ENCODE measurements around the gene APAF1.

The APAF1 gene

DNA sequence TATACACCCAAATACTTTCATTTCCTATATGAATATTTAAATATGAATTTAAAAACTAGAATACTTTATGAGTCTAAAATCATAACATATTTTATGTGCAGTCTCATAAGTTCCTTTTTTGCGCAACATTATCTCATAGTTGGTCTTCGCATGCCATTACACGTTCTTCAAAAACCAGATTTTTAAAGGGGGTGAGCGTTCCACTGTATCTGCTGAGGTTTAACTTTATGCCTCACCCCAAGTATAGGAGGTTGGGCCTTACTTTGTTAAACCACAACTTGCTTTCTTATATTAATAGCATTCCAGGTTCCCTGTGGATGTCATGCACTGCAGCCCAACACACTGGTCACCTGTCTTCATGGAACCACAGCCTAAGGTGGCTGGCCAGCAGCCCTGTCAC, 118.6 kb downstream of the APAF1 start:
- Histone ChIP-seq H3K9me3 (ENCODE audit: control insufficient read depth, insufficient read depth, low read length) (no peaks in the 10 kb centered on the region), H3K27ac (ENCODE audit: low read depth, low read length) (no peak overlapping the region), H3K27me3 (ENCODE audit: control insufficient read depth, insufficient read depth, low read length) (no peaks in the 10 kb centered on the region), H3K4me1 (ENCODE audit: control insufficient read depth, insufficient read depth, low read length) (no peaks in the 10 kb centered on the region), H3K4me3 (ENCODE audit: low read depth, low read length) (no peak overlapping the region), H3K36me3 (ENCODE audit: control insufficient read depth, insufficient read depth, low read length) (no peaks in the 10 kb centered on the region), H3K9ac (ENCODE audit: low read depth, low read length) (no peak overlapping the region)

DNA sequence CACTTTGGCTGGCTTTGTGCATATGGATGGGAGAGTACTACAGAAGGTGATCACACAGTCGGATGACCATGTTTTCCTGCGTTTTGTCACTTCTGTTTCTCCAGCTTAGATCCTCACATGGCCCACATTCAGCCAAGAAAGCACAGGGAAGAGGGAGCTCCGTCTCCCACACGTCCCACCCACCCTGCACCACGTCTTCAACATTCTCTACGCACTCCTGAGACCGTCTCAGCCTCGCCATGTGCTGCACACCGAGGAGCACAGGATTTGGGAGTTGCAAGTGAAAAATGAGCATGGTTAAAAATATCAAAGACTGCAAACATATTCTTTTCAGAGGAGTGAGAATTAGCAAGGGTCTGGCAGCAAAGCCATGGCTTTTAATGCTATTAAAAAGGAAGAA, 122.2 kb downstream of the APAF1 start:
- Histone ChIP-seq H3K9ac (ENCODE audit: low read depth, low read length) (no peak overlapping the region), H3K4me3 (ENCODE audit: low read depth, low read length) (no peak overlapping the region), H3K27me3 (ENCODE audit: control insufficient read depth, insufficient read depth, low read length) (no peaks in the 10 kb centered on the region), H3K9me3 (ENCODE audit: control insufficient read depth, insufficient read depth, low read length) (0 out of 2 replicates have a peak, but pooled peaks cover under 1% of the 10 kb centered on the region), H3K36me3 (ENCODE audit: control insufficient read depth, insufficient read depth, low read length) (no peaks in the 10 kb centered on the region), H3K4me1 (ENCODE audit: control insufficient read depth, insufficient read depth, low read length) (no peaks in the 10 kb centered on the region), H3K27ac (ENCODE audit: low read depth, low read length) (no peak overlapping the region)

DNA sequence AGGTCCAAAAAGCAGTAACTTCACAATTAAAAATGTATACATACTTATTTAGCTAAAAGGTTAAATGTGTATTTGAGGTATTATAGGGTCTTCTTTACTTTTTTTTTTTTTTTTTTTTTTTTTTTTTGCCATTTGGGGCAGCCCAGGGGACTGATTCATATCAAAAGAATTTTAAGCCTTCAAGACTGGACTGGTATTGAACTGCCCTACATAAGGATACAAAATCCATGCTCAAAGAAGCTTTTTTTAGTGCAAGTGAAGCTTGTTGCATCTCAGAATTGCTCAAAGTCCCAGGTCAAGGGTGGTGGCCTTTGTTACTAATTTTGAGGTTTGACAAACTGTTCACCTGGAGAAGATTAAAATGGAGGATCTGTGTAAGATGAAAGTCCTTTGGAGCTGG, 124.0 kb downstream of the APAF1 start:
- no peak overlapping the region for H3K4me3 ChIP-seq (ENCODE audit: low read depth, low read length)
- no peaks in the 10 kb centered on the region for H3K27me3 ChIP-seq (ENCODE audit: control insufficient read depth, insufficient read depth, low read length)
- peaks cover 3% of the 10 kb centered on the region; the same call in 1 of the 2 replicates for H3K9me3 ChIP-seq (ENCODE audit: control insufficient read depth, insufficient read depth, low read length)
- H3K9ac ChIP-seq (ENCODE audit: low read depth, low read length): no peak overlapping the region
- no peaks in the 10 kb centered on the region for H3K36me3 ChIP-seq (ENCODE audit: control insufficient read depth, insufficient read depth, low read length)
- no peak overlapping the region for H3K27ac ChIP-seq (ENCODE audit: low read depth, low read length)
- no peaks in the 10 kb centered on the region for H3K4me1 ChIP-seq (ENCODE audit: control insufficient read depth, insufficient read depth, low read length)

DNA sequence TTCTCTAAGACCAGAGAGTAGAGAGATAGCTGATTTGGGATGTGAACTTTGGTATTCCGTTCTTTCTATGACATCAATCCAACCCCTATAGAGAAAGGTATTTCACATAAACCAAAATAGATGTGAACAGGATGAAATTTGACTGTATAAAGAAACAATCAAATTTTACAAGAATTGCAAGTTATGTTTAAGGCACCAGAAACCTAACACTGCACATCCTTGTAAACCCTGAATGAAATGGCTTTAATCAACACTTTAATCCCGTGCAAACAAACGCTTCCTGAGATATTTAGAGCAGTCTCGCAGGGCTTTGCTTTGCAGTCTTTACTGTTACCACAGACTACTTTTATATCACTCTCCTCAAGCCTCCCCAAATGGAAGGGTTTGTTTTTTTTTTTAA, 125.1 kb downstream of the APAF1 start:
- H3K27ac ChIP-seq (ENCODE audit: low read depth, low read length): no peak overlapping the region

GRCh38 chr12:98771811-98772752, 127.0 kb downstream of the APAF1 start:
- no peaks in the 10 kb centered on the region for H3K4me1 ChIP-seq (ENCODE audit: control insufficient read depth, insufficient read depth, low read length)
- no peaks in the 10 kb centered on the region for H3K36me3 ChIP-seq (ENCODE audit: control insufficient read depth, insufficient read depth, low read length)
- no peak overlapping the region for H3K9ac ChIP-seq (ENCODE audit: low read depth, low read length)
- peaks cover 3% of the 10 kb centered on the region; the same call in 1 of the 2 replicates for H3K9me3 ChIP-seq (ENCODE audit: control insufficient read depth, insufficient read depth, low read length)
- no peak overlapping the region for H3K4me3 ChIP-seq (ENCODE audit: low read depth, low read length)
- no peaks in the 10 kb centered on the region for H3K27me3 ChIP-seq (ENCODE audit: control insufficient read depth, insufficient read depth, low read length)
- H3K27ac ChIP-seq (ENCODE audit: low read depth, low read length): no peak overlapping the region

More for the DNA sequence above, 125.1 kb downstream of the APAF1 start:
- H3K4me3 ChIP-seq (ENCODE audit: low read depth, low read length): no peak overlapping the region
- H3K9ac ChIP-seq (ENCODE audit: low read depth, low read length): no peak overlapping the region
- no peaks in the 10 kb centered on the region for H3K4me1 ChIP-seq (ENCODE audit: control insufficient read depth, insufficient read depth, low read length)
- no peaks in the 10 kb centered on the region for H3K36me3 ChIP-seq (ENCODE audit: control insufficient read depth, insufficient read depth, low read length)
- H3K27me3 ChIP-seq (ENCODE audit: control insufficient read depth, insufficient read depth, low read length): no peaks in the 10 kb centered on the region
- peaks cover 3% of the 10 kb centered on the region; the same call in 1 of the 2 replicates for H3K9me3 ChIP-seq (ENCODE audit: control insufficient read depth, insufficient read depth, low read length)

DNA sequence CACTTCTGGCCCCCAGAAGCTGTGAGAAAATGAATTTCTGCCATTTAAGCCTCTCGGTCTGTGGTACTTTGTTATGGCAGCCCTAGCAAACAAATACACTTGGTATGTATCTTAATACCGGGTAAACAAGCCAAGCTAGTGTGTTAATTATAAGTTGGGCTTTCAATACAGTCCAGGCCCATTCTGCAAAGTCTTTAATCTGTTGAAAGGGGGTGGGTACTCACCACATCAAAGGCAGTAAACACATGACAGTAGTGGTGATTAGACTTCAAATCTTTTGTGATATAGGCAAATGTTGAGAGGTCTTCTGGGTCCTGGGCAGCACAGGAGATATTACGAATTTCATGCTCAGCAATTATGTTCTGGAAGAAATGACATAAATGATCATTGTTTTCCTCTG, 127.7 kb downstream of the APAF1 start:
- H3K9me3 ChIP-seq (ENCODE audit: control insufficient read depth, insufficient read depth, low read length): peaks cover 3% of the 10 kb centered on the region; the same call in 1 of the 2 replicates
- H3K4me3 ChIP-seq (ENCODE audit: low read depth, low read length): no peak overlapping the region
- H3K27me3 ChIP-seq (ENCODE audit: control insufficient read depth, insufficient read depth, low read length): no peaks in the 10 kb centered on the region
- no peak overlapping the region for H3K27ac ChIP-seq (ENCODE audit: low read depth, low read length)
- H3K4me1 ChIP-seq (ENCODE audit: control insufficient read depth, insufficient read depth, low read length): no peaks in the 10 kb centered on the region
- no peak overlapping the region for H3K9ac ChIP-seq (ENCODE audit: low read depth, low read length)
- H3K36me3 ChIP-seq (ENCODE audit: control insufficient read depth, insufficient read depth, low read length): no peaks in the 10 kb centered on the region

- Histone ChIP-seq H3K36me3 (ENCODE audit: control insufficient read depth, insufficient read depth, low read length) (no peaks in the 10 kb centered on the region), H3K9ac (ENCODE audit: low read depth, low read length) (no peak overlapping the region), H3K4me3 (ENCODE audit: low read depth, low read length) (no peak overlapping the region), H3K27me3 (ENCODE audit: control insufficient read depth, insufficient read depth, low read length) (no peaks in the 10 kb centered on the region), H3K27ac (ENCODE audit: low read depth, low read length) (no peak overlapping the region), H3K4me1 (ENCODE audit: control insufficient read depth, insufficient read depth, low read length) (no peaks in the 10 kb centered on the region), H3K9me3 (ENCODE audit: control insufficient read depth, insufficient read depth, low read length) (no peaks in the 10 kb centered on the region)
Observed at GRCh38 chr12:98780261-98780660, 135.2 kb downstream of the APAF1 start.

DNA sequence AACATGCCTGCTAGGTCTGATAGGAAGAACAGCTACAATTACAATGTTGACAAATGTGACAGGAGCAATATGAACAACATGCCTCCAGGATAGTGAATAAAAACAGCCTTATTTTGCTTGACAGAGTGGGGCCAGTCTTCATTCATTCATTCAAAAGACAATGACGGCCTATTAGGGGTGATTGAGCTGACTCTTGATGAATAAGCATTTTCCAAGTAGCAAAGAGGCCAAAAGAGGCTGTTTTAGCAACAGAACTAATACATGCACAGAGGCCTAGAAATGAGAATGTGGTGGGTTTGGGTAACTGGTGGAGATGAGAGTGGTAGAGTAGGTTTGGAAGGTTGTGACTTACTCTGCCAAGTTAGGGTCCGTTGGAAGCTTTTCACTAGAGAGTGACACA, 138.3 kb downstream of the APAF1 start:
- H3K36me3 ChIP-seq (ENCODE audit: control insufficient read depth, insufficient read depth, low read length): no peaks in the 10 kb centered on the region
- H3K27ac ChIP-seq (ENCODE audit: low read depth, low read length): no peak overlapping the region
- H3K27me3 ChIP-seq (ENCODE audit: control insufficient read depth, insufficient read depth, low read length): no peaks in the 10 kb centered on the region
- no peak overlapping the region for H3K9ac ChIP-seq (ENCODE audit: low read depth, low read length)
- H3K9me3 ChIP-seq (ENCODE audit: control insufficient read depth, insufficient read depth, low read length): no peaks in the 10 kb centered on the region
- no peaks in the 10 kb centered on the region for H3K4me1 ChIP-seq (ENCODE audit: control insufficient read depth, insufficient read depth, low read length)
- H3K4me3 ChIP-seq (ENCODE audit: low read depth, low read length): no peak overlapping the region

All from HUES48 (cell line).